HG02678 (cell line): Measurements from ENCODE around the gene FBXO9.
"Not testable (repeated sequence)": the region's sequence is repeated elsewhere in the genome, so short reads cannot be mapped to it uniquely, and the experiment has no call there.

Experiments used
- ATAC-seq: cut with Tn5 transposase; IDR thresholded peaks from one replicate; pipeline ENCODE4 v1.9.1; 2021; ENCODE audit warnings: mild to moderate bottlenecking, moderate library complexity; ENCODE audit not compliant: unreplicated experiment

FBXO9 gene

GRCh38 chr6:53045891-53046673 is 19.1 kb upstream of the FBXO9 start:
- ATAC-seq: no peak

DNA sequence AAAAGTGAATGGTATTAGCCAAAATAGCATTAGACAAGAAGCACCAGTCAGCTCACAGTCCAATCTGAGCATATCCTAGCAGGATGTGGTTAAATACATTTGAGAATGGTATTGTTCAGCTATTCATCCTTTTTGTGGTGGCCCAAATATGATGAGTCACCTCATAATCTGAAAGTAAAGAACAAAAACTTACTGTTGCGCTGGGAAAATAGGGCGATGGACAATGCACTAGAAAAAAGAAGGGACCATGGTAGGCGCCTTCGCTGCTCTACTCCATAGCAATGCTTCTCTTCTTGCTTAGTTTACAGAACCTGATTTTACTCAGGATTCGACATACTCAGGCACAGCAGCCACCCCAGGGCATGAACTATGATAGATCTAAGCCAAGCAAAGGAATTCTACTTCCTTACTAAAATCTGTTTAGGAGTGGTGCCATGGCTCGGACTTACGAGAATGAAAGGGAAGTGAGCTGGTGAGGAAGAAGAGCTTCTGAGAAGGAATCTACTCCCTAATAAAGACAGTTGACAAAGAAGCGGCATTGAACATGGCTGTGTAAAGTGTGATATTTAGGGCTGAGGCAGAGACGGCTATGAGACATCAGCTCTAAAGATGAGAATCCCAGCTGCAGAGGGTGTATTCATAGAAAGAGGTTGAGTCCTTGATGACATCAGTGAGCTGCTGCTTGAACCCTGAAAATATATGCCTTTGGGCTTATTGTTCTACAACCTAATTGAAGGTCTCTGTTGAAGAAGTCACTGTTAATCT is 16.6 kb upstream of the FBXO9 start:
- peak; percentile 86 for ATAC-seq

DNA sequence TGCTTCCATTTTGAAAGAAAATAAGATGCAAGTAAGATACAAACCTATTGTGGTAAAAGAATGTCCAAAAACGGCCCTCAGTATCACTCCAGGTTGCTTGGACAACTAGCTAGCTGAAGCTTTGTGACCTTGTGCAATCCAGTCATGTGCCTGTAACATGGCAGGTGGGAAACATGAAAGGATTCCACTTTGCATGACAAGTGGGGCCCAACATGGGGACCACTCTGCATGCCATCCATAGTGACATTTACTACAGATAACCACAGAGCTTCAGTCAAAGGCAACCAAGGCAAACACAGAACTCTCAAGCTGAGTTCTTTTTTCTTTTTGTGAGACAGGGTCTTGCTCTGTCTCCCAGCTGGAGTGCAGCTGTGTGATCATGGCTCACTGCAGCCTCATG is 15.8 kb upstream of the FBXO9 start:
- ATAC-seq: no peak

DNA sequence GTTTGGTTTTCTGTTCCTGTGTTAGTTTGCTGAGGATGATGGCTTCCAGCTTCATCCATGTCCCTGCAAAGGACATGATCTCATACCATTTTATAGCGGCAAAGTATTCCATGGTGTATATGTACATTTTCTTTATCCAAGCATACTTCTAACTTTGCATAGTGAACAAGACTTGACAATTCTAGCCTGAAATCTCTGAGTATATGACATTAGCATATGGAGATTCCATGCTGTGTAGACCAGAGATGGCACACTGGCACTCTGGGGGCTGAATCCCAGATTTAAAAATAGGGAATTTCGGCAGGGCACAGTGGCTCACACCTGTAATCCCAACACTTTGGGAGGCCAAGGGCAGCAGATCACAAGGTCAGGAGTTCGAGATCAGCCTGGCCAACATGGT is 13.1 kb upstream of the FBXO9 start:
- not testable (repeated sequence) for ATAC-seq

DNA sequence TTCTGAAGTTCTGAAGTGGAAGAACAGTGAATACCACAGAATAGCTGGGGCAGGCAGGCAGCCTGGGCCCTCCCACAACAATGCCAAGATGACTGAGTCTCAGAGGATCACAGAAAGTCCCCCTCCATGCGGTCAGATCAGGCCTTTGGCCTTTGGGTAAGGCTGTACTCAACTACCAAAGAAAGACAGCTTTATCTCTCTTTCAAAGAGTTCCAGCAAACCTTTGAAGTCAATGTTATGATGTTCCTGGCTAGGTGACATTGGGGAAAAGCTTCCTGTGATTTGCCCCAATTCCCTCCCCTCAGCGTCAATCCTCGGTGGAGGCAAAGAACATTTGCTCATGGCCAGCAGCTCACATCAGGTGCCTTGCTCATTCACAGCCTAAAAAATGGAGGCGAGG is 10.7 kb upstream of the FBXO9 start:
- no peak for ATAC-seq

DNA sequence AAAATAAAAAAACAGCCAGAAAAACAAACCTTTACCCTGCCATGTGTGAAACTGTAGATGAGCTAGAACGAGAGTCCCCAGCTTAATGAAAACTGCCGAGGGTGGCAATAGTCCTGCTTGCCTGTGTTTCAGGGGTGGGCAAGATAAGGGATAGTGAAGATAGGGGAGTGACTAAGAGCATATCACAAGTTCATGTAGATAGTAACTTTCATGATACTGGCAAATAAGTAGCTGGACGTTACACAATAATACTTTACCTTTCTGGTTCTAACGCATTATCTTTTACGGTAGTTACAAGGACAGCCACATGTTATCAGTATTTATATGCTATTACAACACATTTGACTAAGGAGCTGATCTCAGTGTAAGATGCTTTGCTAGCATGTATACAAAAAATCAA is 9.3 kb upstream of the FBXO9 start:
- ATAC-seq: no peak

GRCh38 chr6:53056273-53056672 is 8.9 kb upstream of the FBXO9 start:
- no peak for ATAC-seq

- no peak for ATAC-seq
Measured at GRCh38 chr6:53058388-53059195, 6.6 kb upstream of the FBXO9 start.

- ATAC-seq: no peak
Measured at GRCh38 chr6:53059648-53060589, 5.3 kb upstream of the FBXO9 start.

DNA sequence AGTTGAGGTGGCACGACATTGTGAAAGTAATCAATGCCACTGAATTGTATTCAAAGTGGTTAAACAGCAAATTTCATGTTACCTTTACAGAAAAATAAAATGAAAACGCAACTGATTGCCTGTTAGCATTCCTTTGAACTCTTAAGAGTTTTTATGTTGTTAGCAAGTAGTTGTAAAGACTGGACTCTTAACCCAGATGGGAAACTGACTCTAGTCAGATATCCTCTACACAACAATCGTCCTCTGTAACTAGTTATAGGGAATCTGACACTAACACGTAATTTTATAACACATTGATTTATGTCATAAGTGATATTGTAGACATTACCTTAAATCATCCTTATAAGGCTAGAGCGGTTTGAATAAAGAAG is 3.0 kb upstream of the FBXO9 start:
- ATAC-seq: no peak

GRCh38 chr6:53064255-53064654 is 949 bp upstream of the FBXO9 start:
- ATAC-seq: not testable (repeated sequence)

DNA sequence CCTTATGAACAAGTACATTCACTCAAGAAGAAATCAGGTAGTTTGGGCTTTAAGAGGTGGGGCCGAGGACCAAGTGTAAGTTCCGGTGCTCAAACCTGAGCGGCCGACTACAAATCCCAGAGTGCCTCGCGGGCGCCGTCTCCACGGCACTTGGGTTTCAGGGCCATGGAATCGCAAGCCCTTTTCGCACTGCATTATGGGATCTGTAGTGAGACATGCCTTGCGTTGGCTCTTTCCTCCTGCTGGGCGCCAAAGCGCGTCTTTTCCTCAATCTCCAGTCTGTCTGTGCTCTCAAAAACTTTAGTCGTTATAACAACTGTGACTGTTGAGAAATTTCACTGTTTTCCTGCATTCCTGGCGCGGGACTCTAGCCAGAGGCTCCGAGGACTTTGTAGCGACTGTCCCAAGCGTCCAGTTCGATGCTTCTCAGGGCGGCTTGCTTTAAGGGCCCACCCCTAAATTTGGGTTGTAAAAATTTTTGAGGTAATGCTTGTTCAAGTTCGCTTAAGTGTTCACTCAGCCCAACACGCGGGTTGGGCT is 408 bp upstream of the FBXO9 start:
- ATAC-seq: peak; percentile 76

DNA sequence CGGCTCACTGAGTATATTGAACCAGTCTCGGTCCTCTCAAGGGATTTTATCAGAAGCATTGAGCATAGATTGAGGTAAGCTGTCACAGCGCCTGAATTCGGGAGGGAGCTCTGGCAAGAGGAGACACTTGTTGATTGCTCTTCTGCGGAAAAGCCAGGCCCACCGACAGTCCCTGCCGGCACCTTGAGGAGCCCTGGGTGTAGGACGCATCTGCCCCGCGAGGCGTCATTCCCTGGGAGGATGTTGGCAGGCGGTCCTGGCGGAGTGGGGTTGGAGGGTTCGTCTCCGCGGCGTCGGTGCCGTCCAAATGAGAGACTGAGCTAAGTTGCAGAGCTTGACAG is 843 bp downstream of the FBXO9 start:
- no peak for ATAC-seq

DNA sequence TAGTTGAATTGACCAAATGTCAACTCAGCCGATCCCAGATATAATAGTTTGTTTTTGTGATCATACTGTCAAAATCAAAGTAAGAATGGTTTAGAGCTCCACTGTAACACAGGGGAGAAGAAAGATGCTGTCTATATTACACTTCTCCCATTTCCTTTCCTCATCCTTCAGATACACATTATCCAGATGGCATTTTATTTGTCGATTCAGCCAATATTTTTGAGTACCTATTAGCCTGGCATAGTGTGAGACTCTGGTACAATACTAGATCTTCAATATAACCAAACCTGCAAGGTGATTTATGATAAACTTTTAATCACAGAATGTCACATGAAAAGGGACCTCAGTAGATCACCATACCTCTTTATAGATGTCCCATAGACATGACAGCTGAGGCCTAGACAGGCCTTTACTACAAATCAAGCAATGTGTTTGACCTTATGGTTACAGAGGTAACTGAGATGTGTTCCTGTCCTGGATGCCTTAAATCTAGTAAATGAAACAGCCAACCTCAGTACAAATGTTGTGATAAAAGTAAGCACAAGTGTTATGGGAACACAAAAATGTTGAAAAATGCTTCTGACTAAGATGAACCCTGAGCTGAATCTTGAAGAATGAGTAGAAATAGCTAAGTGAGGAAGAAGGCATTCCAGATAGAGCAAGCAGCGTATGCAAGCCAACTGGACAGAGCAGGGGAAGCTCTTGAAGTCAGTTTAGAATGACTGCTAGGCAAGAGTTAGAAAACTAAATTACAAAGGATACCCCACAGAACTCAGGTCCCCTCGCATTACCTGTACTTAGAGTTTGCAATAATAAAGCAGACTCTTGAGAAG is 1.9 kb downstream of the FBXO9 start:
- no peak for ATAC-seq

- ATAC-seq: no peak
Measured at GRCh38 chr6:53067849-53068361, 2.7 kb downstream of the FBXO9 start.

GRCh38 chr6:53069427-53069826 is 4.2 kb downstream of the FBXO9 start:
- ATAC-seq: no peak

- ATAC-seq: peak; percentile 61
Measured at GRCh38 chr6:53070806-53071205, 5.6 kb downstream of the FBXO9 start.

GRCh38 chr6:53074347-53074746 is 9.1 kb downstream of the FBXO9 start:
- ATAC-seq: no peak

DNA sequence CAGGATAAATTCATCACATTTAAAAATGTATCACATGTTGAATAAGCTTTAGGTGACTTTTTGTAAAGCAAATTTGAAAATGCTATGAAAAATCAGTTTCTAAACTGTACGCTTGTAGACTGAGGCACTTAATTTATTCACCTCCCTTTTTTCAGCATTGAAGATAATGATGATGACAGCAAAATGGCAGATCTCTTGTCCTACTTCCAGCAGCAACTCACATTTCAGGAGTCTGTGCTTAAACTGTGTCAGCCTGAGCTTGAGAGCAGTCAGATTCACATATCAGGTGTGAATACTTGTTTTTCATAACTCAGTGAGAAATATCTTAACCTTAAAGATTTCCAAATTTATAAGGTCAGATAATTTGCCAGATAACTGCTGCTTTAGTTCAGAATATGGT is 15.6 kb downstream of the FBXO9 start:
- no peak for ATAC-seq
